H1 (cell line): ENCODE data around the gene ACTR1A. TPM values are rescaled to one million over a fixed set of nuclear protein-coding genes. Genes with fewer than 3 reads are reported as not detected.

ENCODE experiments used
- CTCF ChIA-PET: fragments of 300-600 bp; sonication (Branson Sonifier 250); formaldehyde crosslinking; loops from one replicate; lab custom pipeline; 2021; ENCODE audit not compliant: partially characterized antibody; lab: Charles Lee
- POLR2A ChIA-PET: fragments of 300-600 bp; sonication (Branson Sonifier 250); formaldehyde crosslinking; loops from one replicate; lab custom pipeline; 2021; ENCODE audit warnings: inconsistent platforms; ENCODE audit not compliant: partially characterized antibody; lab: Charles Lee
- DNase-seq, 2 experiments: peaks; one replicate each; pipeline versions ENCODE4 v3.0.0 to v3.0.0-alpha.2; 2010 to 2022; ENCODE audit warnings: low spot score in 2 of 2, low read depth in 1 of 2, mixed read lengths in 1 of 2
- FAIRE-seq: peaks from 2 replicates; lab custom pipeline; 2011; peaks lifted over from hg19 to GRCh38; lab: Jason Lieb, UNC
- H2AFZ ChIP-seq: 2 replicates; pipeline ENCODE4 v1.8.1; 2012; ENCODE audit warnings: low read length, inconsistent platforms
- H2AK5ac ChIP-seq: 2 replicates; pipeline ENCODE4 v1.6.1; 2013; ENCODE audit warnings: low read depth, low read length
- H2BK120ac ChIP-seq: replicated peaks from 2 replicates; pipeline ENCODE3; 2013; ENCODE audit warnings: low read depth, low read length, inconsistent platforms
- H2BK12ac ChIP-seq: 2 replicates; pipeline ENCODE4 v1.6.1; 2013; ENCODE audit warnings: low read depth, low read length
- H2BK15ac ChIP-seq: 2 replicates; pipeline ENCODE4 v1.6.1; 2013; ENCODE audit warnings: low read length
- H2BK20ac ChIP-seq: 2 replicates; pipeline ENCODE4 v1.6.1; 2013; ENCODE audit warnings: low read length
- H2BK5ac ChIP-seq: 2 replicates; pipeline ENCODE4 v1.6.1; 2013; ENCODE audit warnings: low read depth, low read length
- H3K14ac ChIP-seq: 2 replicates; pipeline ENCODE4 v1.6.1; 2013; ENCODE audit warnings: inconsistent platforms; ENCODE audit not compliant: insufficient read length
- H3K18ac ChIP-seq: 2 replicates; pipeline ENCODE4 v1.6.1; 2013; ENCODE audit warnings: low read length; ENCODE audit errors: extremely low read depth
- H3K23ac ChIP-seq: 2 replicates; pipeline ENCODE4 v1.6.1; 2013; ENCODE audit warnings: inconsistent platforms; ENCODE audit not compliant: insufficient read length
- H3K23me2 ChIP-seq: 2 replicates; pipeline ENCODE4 v1.6.1; 2013; ENCODE audit warnings: low read depth, low read length
- H3K27ac ChIP-seq: 2 replicates; pipeline ENCODE4 v1.6.1; 2011; ENCODE audit warnings: low read depth, low read length, inconsistent platforms
- H3K27me3 ChIP-seq, 4 experiments: replicated peaks in 1 of 4; 1 replicate in 1 of 4; 2 replicates in 3 of 4; pipeline versions ENCODE4 v1.6.1 to v1.8.1; 2011 to 2013; ENCODE audit warnings: low read length in 3 of 4, mild to moderate bottlenecking in 3 of 4, inconsistent platforms in 2 of 4, mixed read lengths in 2 of 4, moderate library complexity in 1 of 4; ENCODE audit not compliant: control insufficient read depth in 3 of 4, insufficient read depth in 3 of 4; ENCODE audit errors: extremely low read depth in 1 of 4
- H3K36me3 ChIP-seq, 4 experiments: 2 replicates each; pipeline versions ENCODE4 v1.6.1 to v1.8.1; 2011 to 2013; ENCODE audit warnings: mild to moderate bottlenecking in 4 of 4, low read length in 3 of 4, moderate library complexity in 2 of 4, control low read depth in 1 of 4, inconsistent platforms in 1 of 4; ENCODE audit not compliant: insufficient read depth in 4 of 4, control insufficient read depth in 2 of 4
- H3K4ac ChIP-seq: replicated peaks from 2 replicates; pipeline ENCODE3; 2013; ENCODE audit warnings: low read length, low read depth, mixed read lengths, inconsistent platforms; ENCODE audit not compliant: insufficient read length
- H3K4me1 ChIP-seq, 4 experiments: replicated peaks in 1 of 4; 1 replicate in 1 of 4; 2 replicates in 3 of 4; pipeline versions ENCODE4 v1.6.1 to v1.8.1; 2011 to 2013; ENCODE audit warnings: low read length in 3 of 4, inconsistent platforms in 2 of 4, mixed read lengths in 1 of 4; ENCODE audit not compliant: insufficient read depth in 4 of 4, control insufficient read depth in 3 of 4
- H3K4me2 ChIP-seq, 2 experiments: 2 replicates each; pipeline versions ENCODE4 v1.6.1 to v1.8.1; 2011 to 2013; ENCODE audit warnings: low read depth in 2 of 2, low read length in 2 of 2, control low read depth in 1 of 2, inconsistent platforms in 1 of 2, mild to moderate bottlenecking in 1 of 2; ENCODE audit not compliant: insufficient read depth in 1 of 2
- H3K4me3 ChIP-seq, 4 experiments: fragments of 200-600, 300-600 bp in 1 of 4; sonication (generic), shearing (Covaris generic), sonication (Bioruptor Twin) in 1 of 4; 2 replicates each; pipeline versions ENCODE4 v1.5.1 to v1.8.1; 2011 to 2016; ENCODE audit warnings: low read length in 4 of 4, low read depth in 3 of 4, control low read depth in 2 of 4, inconsistent platforms in 2 of 4, mild to moderate bottlenecking in 2 of 4, mixed read lengths in 1 of 4, moderate library complexity in 1 of 4; ENCODE audit not compliant: insufficient read depth in 2 of 4; ENCODE audit errors: extremely low read depth in 1 of 4
- H3K56ac ChIP-seq: replicated peaks from 2 replicates; pipeline ENCODE3; 2013; ENCODE audit warnings: low read depth, mild to moderate bottlenecking, mixed read lengths, low read length, inconsistent platforms; ENCODE audit not compliant: insufficient read length
- H3K79me1 ChIP-seq: 2 replicates; pipeline ENCODE4 v1.6.1; 2013; ENCODE audit warnings: low read depth, low read length, control low read depth
- H3K79me2 ChIP-seq, 2 experiments: 2 replicates each; pipeline versions ENCODE4 v1.6.1 to v1.8.1; 2012 to 2013; ENCODE audit warnings: low read length in 2 of 2, mild to moderate bottlenecking in 2 of 2, inconsistent platforms in 1 of 2; ENCODE audit not compliant: insufficient read depth in 2 of 2, control insufficient read depth in 1 of 2
- H3K9ac ChIP-seq, 4 experiments: replicated peaks in 1 of 4; 1 replicate in 1 of 4; 2 replicates in 3 of 4; pipeline versions ENCODE4 v1.6.1 to v1.8.1; 2011 to 2013; ENCODE audit warnings: low read depth in 3 of 4, low read length in 3 of 4, control low read depth in 2 of 4, mild to moderate bottlenecking in 2 of 4, moderate library complexity in 2 of 4, inconsistent platforms in 1 of 4; ENCODE audit errors: extremely low read depth in 1 of 4
- H3K9me3 ChIP-seq, 2 experiments: 2 replicates each; pipeline versions ENCODE4 v1.6.1 to v1.8.1; 2012 to 2013; ENCODE audit warnings: mild to moderate bottlenecking in 2 of 2, moderate library complexity in 2 of 2, control low read depth in 1 of 2, inconsistent platforms in 1 of 2, low read depth in 1 of 2, low read length in 1 of 2, mixed read lengths in 1 of 2; ENCODE audit not compliant: insufficient read depth in 2 of 2
- H4K20me1 ChIP-seq, 2 experiments: replicated peaks in 1 of 2; 2 replicates each; pipeline versions ENCODE3 to v1.8.1; 2011 to 2013; ENCODE audit warnings: inconsistent platforms in 2 of 2, low read length in 2 of 2, mild to moderate bottlenecking in 1 of 2; ENCODE audit not compliant: insufficient read depth in 2 of 2, control insufficient read depth in 1 of 2
- H4K5ac ChIP-seq: 2 replicates; pipeline ENCODE4 v1.6.1; 2013; ENCODE audit warnings: low read length, low read depth, mixed read lengths, inconsistent platforms; ENCODE audit not compliant: insufficient read length
- H4K8ac ChIP-seq: 2 replicates; pipeline ENCODE4 v1.8.0; 2013; ENCODE audit warnings: mild to moderate bottlenecking, moderate library complexity, low read length, inconsistent platforms; ENCODE audit not compliant: insufficient read depth; ENCODE audit errors: extremely low read depth
- H4K91ac ChIP-seq: replicated peaks from 2 replicates; pipeline ENCODE3; 2013; ENCODE audit warnings: low read length, mixed read lengths, inconsistent platforms; ENCODE audit not compliant: insufficient read length
- JUND ChIP-seq: IDR thresholded peaks from 2 replicates; pipeline ENCODE4 v1.6.1; 2011; ENCODE audit warnings: mild to moderate bottlenecking, improper control_type of control experiment, low read length
- MAFK ChIP-seq: IDR thresholded peaks from 2 replicates; pipeline ENCODE4 v1.6.1; 2012; ENCODE audit warnings: low read depth, mild to moderate bottlenecking, improper control_type of control experiment, low read length
- SIRT6 ChIP-seq: IDR thresholded peaks from one replicate; pipeline ENCODE4 v1.7.1; 2012; ENCODE audit warnings: low read length, inconsistent platforms
- SIX5 ChIP-seq: IDR thresholded peaks from 2 replicates; pipeline ENCODE4 v1.6.1; 2011; ENCODE audit warnings: mild to moderate bottlenecking, low read depth, low read length
- WGBS, 2 experiments: shearing (Covaris generic) in 1 of 2; methylation state at CpG; one replicate each; pipeline versions ENCODE4 v1.1.6 to v1.1.7; 2013 to 2015; ENCODE audit warnings: low lambda C conversion rate in 2 of 2, mixed read lengths in 2 of 2, inconsistent platforms in 1 of 2, low coverage in 1 of 2, missing lambda C conversion rate in 1 of 2; ENCODE audit not compliant: insufficient replicate concordance in 2 of 2, insufficient coverage in 1 of 2, insufficient read length in 1 of 2; ENCODE audit errors: extremely low coverage in 1 of 2, missing lambda C conversion rate in 1 of 2; 5-methylcytosine and 5-hydroxymethylcytosine counted together
- polyA plus RNA-seq, 7 experiments: library from polyadenylated mRNA; depleted of rRNA in 3 of 7; stranded (reverse) in 5 of 7; unstranded in 2 of 7; fragments of >200 nt in 5 of 7; fragments of 200-250 nt in 2 of 7; gene quantifications; 1 replicate in 5 of 7; 2 replicates in 1 of 7; 4 replicates in 1 of 7; pipeline versions ENCODE4 v1.2.1 to v1.2.3, GENCODE V29; 2011 to 2013; ENCODE audit warnings: missing spikeins in 2 of 7, mixed read lengths in 2 of 7
- total RNA-seq: library from RNA; stranded (reverse); fragmentation: NEBNext Ultra II Directional; extraction: Animal tissue kit (Norgen Biotek cat#: 25700); gene quantifications from 2 replicates; pipeline ENCODE4 v1.2.1, GENCODE V29; 2021
- TF ChIP-seq, protein P1 (sequence below): IDR thresholded peaks from 2 replicates; pipeline ENCODE4 v1.6.1; 2012; ENCODE audit warnings: low read length, inconsistent platforms

The ACTR1A gene
- total and polyA plus RNA-seq, 2 of the 8 experiments (the other 6 are each of a cell fraction or from before 2014, with no cell fraction given): 78.6 to 86.3 TPM

DNA sequence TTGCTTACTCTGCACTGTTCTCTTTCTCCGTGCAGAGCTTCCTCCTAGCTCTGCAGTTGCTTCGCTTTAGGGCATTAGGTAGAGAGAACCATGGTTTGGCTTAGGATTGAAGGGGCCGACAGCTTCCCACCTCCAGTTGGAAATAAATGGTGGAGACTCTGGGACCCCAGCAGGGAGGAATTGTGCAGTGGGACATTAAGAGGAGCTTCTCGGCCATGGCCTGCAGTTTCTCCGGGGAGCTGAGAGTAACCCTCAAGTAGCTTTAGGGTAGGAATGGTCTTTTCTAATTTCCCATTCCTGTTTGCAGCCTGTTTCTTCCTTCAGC is 2.4 kb upstream of the ACTR1A start:
- Histone ChIP-seq H2BK5ac (no peak overlapping the region), H3K4me3 (peak overlapping the region; percentile 71 to 100 (median 86)), H2BK15ac (no peak overlapping the region), H3K56ac (no peak overlapping the region), H2AK5ac (no peak overlapping the region), H4K91ac (no peak overlapping the region), H3K27me3 (peaks cover 2 to 11% (median 8%) of the 10 kb centered on the region in 4 experiments; a peak in 4 of 7 replicates), H4K5ac (no peak overlapping the region), H3K79me2 (peaks cover 0 to 21% of the 10 kb centered on the region in 2 experiments; a peak in 3 of 4 replicates), H3K18ac (no peak overlapping the region), H3K27ac (no peak overlapping the region), H3K4me2 (peak overlapping the region; percentile 88 to 90), H2AFZ (peak overlapping the region; percentile 36; the same call in 1 of the 2 replicates), H2BK20ac (no peak overlapping the region), H3K9me3 (no peaks in the 10 kb centered on the region), H3K14ac (no peak overlapping the region), H3K23ac (no peak overlapping the region), H3K9ac (peak overlapping the region in 1 of 4 experiments; percentile 16; a peak in 2 of 7 replicates), H2BK12ac (no peak overlapping the region), H4K20me1 (peaks cover 11 to 31% of the 10 kb centered on the region in 2 experiments), H3K4me1 (peaks cover 0 to 10% (median 3%) of the 10 kb centered on the region in 4 experiments; a peak in 4 of 7 replicates), H3K36me3 (peaks cover 3 to 8% (median 5%) of the 10 kb centered on the region in 4 experiments; a peak in 5 of 8 replicates), H3K4ac (no peak overlapping the region), H2BK120ac (no peak overlapping the region), H3K79me1 (no peaks in the 10 kb centered on the region; the same call in 1 of the 2 replicates), H3K23me2 (peaks cover 14% of the 10 kb centered on the region), H4K8ac (no peak overlapping the region)
- FAIRE-seq (no peak), DNase-seq (no peak)
- POLR2A ChIA-PET: interaction anchor here (1.2 to 2.1 kb wide), 6 partner anchors 9 to 140 kb away, joined by 3 to 6 read pairs (median 4); partner anchors contain the start of gene TRIM8
- CTCF ChIA-PET: interaction anchor here (0.8 to 16.5 kb wide), 15 partner anchors 8 to 275 kb away, joined by 3 to 182 read pairs (median 5); no protein-coding TSS in a partner anchor
- WGBS, 2 experiments: 41% methylated on average over 5 of the region's 5 CpGs; no CpG with 5 or more reads in 1 of the 2 experiments
- TF ChIP-seq SIRT6: no peak
- no peak for TF ChIP-seq JUND
- TF ChIP-seq SIX5: no peak
- TF ChIP-seq MAFK: peak; percentile 35; the same call in 1 of the 2 replicates
- TF ChIP-seq, protein P1, sequence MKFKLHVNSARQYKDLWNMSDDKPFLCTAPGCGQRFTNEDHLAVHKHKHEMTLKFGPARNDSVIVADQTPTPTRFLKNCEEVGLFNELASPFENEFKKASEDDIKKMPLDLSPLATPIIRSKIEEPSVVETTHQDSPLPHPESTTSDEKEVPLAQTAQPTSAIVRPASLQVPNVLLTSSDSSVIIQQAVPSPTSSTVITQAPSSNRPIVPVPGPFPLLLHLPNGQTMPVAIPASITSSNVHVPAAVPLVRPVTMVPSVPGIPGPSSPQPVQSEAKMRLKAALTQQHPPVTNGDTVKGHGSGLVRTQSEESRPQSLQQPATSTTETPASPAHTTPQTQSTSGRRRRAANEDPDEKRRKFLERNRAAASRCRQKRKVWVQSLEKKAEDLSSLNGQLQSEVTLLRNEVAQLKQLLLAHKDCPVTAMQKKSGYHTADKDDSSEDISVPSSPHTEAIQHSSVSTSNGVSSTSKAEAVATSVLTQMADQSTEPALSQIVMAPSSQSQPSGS: no peak
- TF ChIP-seq, all 59 proteins: peak for 1
